ENCODE data around the gene ZNF391.
"Not testable (repeated sequence)": the region's sequence is repeated elsewhere in the genome, so short reads cannot be mapped to it uniquely, and the experiment has no call there.

ZNF391 gene

DNA sequence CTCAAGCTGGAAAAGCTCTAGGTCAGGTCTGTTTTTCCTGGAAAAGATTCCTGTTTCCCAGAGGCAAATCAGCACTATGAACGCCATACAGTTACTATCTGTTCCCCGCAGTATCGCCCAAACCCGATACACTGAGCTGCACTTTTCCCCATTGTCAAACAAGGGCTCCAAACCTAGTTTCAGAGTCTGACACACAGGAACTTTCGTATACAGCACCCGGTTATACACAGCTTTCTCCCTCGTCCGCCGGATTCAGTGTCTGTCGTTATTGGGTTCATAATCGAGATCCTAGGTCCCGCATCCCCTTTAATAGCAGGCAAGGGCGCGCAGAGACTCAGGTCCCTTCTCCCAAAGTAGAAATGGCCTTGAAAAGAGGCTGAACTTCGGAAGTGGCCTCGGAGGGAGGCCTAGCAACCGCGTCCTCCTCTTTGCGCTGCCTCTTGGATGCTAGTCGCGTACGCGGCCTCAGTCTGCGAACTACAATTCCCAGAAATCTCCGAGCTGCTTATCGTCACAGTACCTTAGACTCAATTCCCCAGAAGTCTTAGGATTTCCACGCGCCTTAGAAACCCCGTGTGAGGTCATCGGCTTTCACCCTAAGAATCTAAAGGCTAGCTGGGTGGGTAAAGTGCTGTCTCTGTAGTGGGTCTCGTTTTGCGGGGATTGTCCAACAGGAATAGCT lies 34.2 kb downstream of the ZNF391 start:
- DNase-seq (ENCODE audit: low read depth in 2 of 2): no peak

DNA sequence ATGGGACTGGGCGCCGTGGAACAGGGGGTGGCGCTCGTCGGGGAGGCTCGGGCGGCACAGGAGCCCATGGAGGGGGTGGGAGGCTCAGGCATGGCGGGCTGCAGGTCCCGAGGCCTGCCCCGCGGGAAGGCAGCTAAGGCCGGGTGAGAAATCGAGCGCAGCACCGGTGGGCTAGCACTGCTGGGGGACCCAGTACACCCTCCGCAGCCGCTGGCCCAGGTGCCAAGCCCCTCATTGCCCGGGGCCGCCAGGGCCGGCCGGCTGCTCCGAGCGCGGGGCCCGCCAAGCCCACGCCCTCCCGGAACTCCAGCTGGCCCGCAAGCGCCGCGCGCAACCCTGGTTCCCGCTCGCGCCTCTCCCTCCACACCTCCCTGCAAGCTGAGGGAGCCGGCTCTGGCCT lies 36.3 kb downstream of the ZNF391 start:
- not testable (repeated sequence) for DNase-seq (ENCODE audit: low read depth in 2 of 2)

DNA sequence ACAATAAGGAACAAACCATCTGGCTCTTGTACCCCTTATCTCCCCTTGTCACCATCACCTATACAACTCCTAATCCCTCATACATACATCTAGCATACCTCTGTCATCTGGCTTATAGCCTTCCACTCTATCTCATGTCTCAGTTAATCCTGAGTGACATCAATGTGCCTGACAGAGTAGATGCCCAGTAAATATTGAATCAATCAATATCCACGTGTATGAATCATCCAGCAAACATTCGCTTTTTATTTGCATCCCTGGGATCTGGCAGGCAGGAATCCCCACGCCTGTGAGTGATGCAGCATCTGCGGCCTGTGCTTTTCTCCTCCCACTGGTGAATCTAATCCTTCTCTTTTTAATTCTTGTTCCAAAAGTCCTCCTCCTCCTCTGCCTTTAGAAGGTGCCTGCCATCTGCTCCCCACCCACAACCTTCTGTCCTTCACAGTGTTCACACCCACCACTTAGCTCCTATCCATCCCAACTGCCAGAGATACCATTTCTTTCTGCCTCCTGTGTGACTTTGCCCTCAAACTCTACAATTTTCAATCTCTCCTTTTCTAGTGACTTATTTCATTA lies 37.6 kb downstream of the ZNF391 start:
- no peak for DNase-seq (ENCODE audit: low read depth in 2 of 2)

DNA sequence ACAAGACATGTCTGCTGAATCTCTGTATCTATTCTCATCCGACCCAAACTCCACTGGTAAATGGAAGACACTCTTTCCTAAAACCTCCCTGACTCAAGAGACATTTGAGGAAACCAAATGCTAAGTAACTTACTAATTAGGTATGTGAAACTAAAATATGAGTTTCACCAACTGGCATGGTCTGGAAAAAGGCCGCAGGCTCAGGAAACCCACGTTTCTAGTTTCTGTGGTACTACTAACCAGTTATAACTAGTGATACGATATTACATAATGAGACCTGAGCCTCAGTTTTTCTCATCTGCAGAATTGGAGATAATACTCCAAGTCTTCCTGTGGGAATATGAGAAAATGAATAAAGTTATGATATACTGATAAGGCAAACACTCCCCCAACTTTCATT lies 39.9 kb downstream of the ZNF391 start:
- no peak for DNase-seq (ENCODE audit: low read depth in 2 of 2)

DNA sequence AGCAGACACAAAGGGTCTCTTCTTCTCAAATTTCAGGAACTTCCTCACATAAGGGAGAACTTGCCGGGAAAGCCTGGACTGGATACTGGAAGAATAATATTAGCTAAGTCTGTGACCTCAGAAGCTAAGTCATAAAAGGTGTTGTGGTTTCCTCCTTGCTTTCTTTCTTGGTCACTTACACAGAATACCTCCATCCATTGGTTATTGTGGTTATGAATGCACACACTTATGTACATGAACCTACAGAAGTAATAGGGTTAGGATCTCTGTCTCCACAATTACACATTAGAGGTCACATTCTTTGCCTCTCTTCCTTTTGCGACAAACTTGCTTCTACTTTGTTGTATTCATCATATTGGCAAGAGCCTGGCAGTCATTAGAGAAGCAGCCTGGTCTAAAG lies 40.4 kb downstream of the ZNF391 start:
- DNase-seq (ENCODE audit: low read depth in 2 of 2): no peak

DNA sequence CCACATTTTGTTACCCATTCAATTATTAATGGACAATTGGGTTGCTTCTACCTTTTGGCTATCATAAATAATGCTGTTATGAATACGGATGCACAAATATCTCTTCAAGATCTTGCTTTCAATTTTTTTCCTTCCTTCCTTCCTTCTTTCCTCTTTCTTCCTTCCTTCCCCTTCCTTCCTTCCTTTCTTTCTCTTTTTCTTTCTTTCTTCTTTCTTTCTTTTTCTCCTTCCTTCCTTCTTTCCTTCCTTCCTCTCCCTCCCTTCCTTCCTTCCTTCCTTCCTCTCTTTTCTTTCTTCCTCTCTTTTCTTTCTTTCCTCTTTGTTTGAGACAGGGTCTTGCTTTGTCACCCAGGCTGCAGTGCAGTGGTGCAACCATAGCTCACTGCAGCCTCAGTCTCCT lies 45.2 kb downstream of the ZNF391 start:
- DNase-seq (ENCODE audit: low read depth in 2 of 2): no peak

DNA sequence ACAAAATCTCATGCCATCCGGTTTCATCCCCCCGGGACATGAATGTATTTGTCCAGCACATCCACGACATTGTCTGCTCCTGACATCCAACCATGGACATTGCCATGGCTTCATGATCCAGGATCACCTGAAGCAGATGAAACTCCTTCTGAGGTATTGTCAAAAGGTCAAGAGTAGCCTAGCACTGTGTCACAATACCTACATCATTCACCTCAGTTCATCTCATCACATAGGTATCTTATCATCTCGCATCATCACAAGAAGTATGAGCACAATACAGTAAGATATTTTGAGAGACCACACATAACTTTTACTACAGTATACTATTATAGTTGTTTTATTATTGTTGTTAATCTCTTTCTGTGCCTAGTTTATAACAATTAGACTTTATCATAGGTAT lies 50.8 kb downstream of the ZNF391 start:
- no peak for DNase-seq (ENCODE audit: low read depth in 2 of 2)

DNA sequence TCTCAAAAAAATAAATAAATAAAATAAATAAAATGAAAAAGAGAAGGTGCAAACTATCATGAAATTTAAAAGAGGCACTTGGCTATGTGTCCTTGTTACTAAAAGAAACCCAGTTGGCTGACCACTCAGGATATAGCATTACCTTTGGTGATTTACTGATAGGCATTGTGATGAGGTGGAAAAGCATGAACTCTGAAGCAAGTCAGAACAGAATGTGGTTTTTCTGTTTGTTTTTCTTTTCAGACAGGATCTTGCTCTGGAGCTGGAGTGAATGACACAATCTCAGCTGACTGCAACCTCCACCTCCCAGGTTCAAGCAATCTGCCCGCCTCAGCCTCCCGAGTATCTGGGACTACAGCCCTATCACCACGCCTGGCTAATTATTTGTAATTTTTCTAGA lies 52.4 kb downstream of the ZNF391 start:
- DNase-seq (ENCODE audit: low read depth in 2 of 2): no peak

DNA sequence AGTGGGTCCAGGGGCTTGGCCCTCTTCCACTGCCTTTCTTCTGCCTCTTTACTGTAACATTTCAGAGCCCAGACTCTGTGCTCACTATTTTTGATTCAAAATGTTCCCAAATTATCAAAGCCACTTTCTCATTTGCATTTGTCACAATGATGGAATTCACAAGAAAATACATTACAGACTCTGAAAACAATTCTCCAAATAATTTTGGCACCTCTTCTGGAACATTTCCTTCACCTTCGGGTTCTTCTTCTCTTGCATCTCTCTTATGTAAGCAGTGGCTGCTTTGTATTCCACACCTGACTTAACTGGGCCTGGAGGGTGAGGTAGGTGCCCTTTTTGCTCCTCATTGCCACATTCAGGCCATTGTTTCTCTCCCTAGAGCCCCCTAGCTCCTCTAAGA lies 54.4 kb downstream of the ZNF391 start:
- DNase-seq (ENCODE audit: low read depth in 2 of 2): no peak

DNA sequence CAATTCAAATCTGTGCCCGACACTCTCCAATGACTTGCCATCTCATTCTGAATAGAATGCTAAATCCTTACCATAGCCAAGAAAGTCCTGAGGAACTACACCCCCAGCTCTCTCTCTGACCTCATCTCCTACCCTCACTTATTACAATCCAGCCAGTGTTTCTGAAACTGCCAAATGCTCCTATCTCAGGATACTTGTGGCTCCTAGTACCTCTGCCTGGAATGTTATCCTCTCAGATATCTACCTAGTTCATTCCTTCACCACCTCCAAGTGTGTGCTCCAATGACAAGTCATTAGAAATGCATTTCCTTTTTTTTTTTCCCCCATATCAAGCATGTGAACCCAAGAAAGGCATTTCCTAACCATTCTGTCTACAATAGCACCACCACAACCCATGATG lies 59.9 kb downstream of the ZNF391 start:
- no peak for DNase-seq (ENCODE audit: low read depth in 2 of 2)

DNA sequence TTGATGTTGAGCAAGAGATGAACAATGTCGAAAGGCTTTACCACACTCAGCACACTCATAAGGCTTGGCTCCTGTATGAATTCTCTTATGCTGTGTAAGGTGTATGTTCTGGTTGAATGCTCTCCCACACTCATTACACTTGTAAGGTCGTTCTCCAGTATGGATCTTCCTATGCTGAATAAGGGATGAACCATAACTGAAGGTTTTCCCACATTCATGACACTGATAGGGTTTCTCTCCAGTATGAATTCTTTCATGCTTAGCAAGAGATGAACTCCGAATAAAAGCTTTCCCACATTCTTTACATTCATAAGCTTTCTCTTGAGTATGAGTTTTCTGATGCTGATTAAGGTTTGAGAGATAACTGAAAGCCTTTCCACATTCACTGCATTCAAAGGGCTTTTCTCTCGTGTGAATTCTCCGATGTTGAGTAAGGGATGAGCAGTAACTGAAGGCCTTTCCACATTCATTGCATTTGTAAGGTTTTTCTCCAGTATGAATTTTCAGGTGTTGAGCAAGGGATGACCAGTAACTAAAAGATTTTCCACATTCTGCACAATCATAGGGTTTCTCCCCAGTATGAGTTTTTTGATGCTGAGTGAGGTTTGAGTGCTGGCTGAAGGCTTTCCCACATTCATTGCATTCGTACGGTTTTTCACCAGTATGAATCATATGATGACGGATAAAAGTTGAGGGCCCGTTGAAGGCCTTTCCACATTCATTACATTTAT lies 63.3 kb downstream of the ZNF391 start:
- DNase-seq (ENCODE audit: low read depth in 2 of 2): no peak

DNA sequence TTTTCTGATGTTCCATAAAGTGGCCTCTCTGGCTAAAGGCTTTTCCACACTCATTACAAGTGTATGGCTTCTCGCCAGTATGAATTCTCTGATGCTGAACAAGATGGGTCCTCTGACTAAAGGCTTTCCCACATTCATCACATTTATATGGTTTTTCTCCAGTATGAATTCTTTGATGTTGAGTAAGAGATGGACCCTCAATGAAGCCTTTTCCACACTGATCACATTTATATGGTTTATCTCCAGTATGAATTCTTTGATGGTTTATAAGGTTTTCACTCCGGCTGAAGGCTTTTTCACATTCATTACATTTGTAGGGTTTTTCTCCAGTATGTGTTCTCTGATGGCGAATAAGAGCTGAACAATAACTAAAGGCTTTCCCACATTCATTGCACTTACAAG lies 63.9 kb downstream of the ZNF391 start:
- no peak for DNase-seq (ENCODE audit: low read depth in 2 of 2)

Measured in stimulated activated CD8-positive, alpha-beta memory T cell treated with anti-CD3 and anti-CD28 coated beads, Interleukin-15, amount 100 ng/mL, for 48 hours (primary cell).